NCI-H2107 treated with DMSO at 0.1 percent for 48 hours (cell line): ENCODE measurements around the gene PLSCR5.

Source experiments
- DNase-seq: peaks from one replicate; lab custom pipeline; 2025; ENCODE audit not compliant: unreplicated experiment; lab: John Stamatoyannopoulos, UW

The PLSCR5 gene

GRCh38 chr3:146589899-146590508, 15.1 kb downstream of the PLSCR5 start:
- DNase-seq: peak; percentile 50

- DNase-seq: no peak
These were observed 20.0 kb downstream of the PLSCR5 start for GRCh38 chr3:146585156-146585555.

- no peak for DNase-seq
These were observed 23.1 kb downstream of the PLSCR5 start for GRCh38 chr3:146581951-146582467.

GRCh38 chr3:146581080-146581601, 24.0 kb downstream of the PLSCR5 start:
- no peak for DNase-seq

- peak; percentile 48 for DNase-seq
These were observed 27.5 kb downstream of the PLSCR5 start for GRCh38 chr3:146577662-146578061.

- no peak for DNase-seq
These were observed 29.5 kb downstream of the PLSCR5 start for GRCh38 chr3:146575636-146576035.

GRCh38 chr3:146574173-146574572, 31.0 kb downstream of the PLSCR5 start:
- no peak for DNase-seq

- no peak for DNase-seq
These were observed 35.8 kb downstream of the PLSCR5 start for GRCh38 chr3:146569314-146569713.

GRCh38 chr3:146566138-146566537, 39.0 kb downstream of the PLSCR5 start:
- DNase-seq: no peak

GRCh38 chr3:146561879-146562278, 43.3 kb downstream of the PLSCR5 start:
- no peak for DNase-seq

GRCh38 chr3:146561463-146561862, 43.7 kb downstream of the PLSCR5 start:
- DNase-seq: no peak

GRCh38 chr3:146560678-146561077, 44.5 kb downstream of the PLSCR5 start:
- DNase-seq: no peak

GRCh38 chr3:146559388-146559787, 45.8 kb downstream of the PLSCR5 start:
- DNase-seq: no peak

GRCh38 chr3:146558781-146559180, 46.4 kb downstream of the PLSCR5 start:
- no peak for DNase-seq

- no peak for DNase-seq
These were observed 47.4 kb downstream of the PLSCR5 start for GRCh38 chr3:146557745-146558144.

GRCh38 chr3:146555311-146555710, 49.8 kb downstream of the PLSCR5 start:
- no peak for DNase-seq

- no peak for DNase-seq
These were observed 50.9 kb downstream of the PLSCR5 start for GRCh38 chr3:146554151-146554760.

GRCh38 chr3:146550743-146551510, 54.2 kb downstream of the PLSCR5 start:
- no peak for DNase-seq

- no peak for DNase-seq
These were observed 55.0 kb downstream of the PLSCR5 start for GRCh38 chr3:146550070-146550615.

GRCh38 chr3:146547235-146547835, 57.8 kb downstream of the PLSCR5 start:
- no peak for DNase-seq

GRCh38 chr3:146546366-146546965, 58.7 kb downstream of the PLSCR5 start:
- no peak for DNase-seq
